Progenitor cell of endocrine pancreas (in vitro differentiated cells): ENCODE results near the gene STARD13. TPM values are rescaled to one million over a fixed set of nuclear protein-coding genes. Genes with fewer than 3 reads are reported as not detected.

Experiments used
- DNase-seq: peaks from one replicate; pipeline ENCODE4 v3.0.0; 2021; ENCODE audit warnings: low spot score; ENCODE audit not compliant: unreplicated experiment
- H3K27ac Mint-ChIP-seq: 2 replicates; pipeline ENCODE4 v1.8.0; 2021; ENCODE audit warnings: mild to moderate bottlenecking, moderate library complexity, mixed read lengths
- H3K27me3 Mint-ChIP-seq: 2 replicates; pipeline ENCODE4 v1.8.0; 2021; ENCODE audit warnings: mixed read lengths
- H3K36me3 Mint-ChIP-seq: 2 replicates; pipeline ENCODE4 v1.8.0; 2022; ENCODE audit warnings: mixed read lengths; ENCODE audit not compliant: insufficient read depth
- H3K4me1 Mint-ChIP-seq: 2 replicates; pipeline ENCODE4 v1.8.0; 2021; ENCODE audit warnings: low read depth, mixed read lengths
- H3K4me3 Mint-ChIP-seq: 2 replicates; pipeline ENCODE4 v1.8.0; 2021; ENCODE audit warnings: low read depth, mild to moderate bottlenecking, moderate library complexity, mixed read lengths
- H3K9me3 Mint-ChIP-seq: 2 replicates; pipeline ENCODE4 v1.8.0; 2021; ENCODE audit warnings: low read depth, mixed read lengths
- long read RNA-seq: library from polyadenylated mRNA; unstranded; transcript quantifications from one replicate; pipeline ENCODE4 v2.0.0, GENCODE V29; 2020
- total RNA-seq: library from RNA; stranded (reverse); gene quantifications from 2 replicates; pipeline ENCODE4 v1.2.1, GENCODE V29; 2021
- TF ChIP-seq, protein P1 (sequence below): fragments of 200-600 bp; sonication (generic); IDR thresholded peaks from one replicate; pipeline ENCODE4 v1.5.0; 2021; ENCODE audit warnings: antibody characterized with exemption, mild to moderate bottlenecking; ENCODE audit not compliant: unreplicated experiment

STARD13 gene, protein sequence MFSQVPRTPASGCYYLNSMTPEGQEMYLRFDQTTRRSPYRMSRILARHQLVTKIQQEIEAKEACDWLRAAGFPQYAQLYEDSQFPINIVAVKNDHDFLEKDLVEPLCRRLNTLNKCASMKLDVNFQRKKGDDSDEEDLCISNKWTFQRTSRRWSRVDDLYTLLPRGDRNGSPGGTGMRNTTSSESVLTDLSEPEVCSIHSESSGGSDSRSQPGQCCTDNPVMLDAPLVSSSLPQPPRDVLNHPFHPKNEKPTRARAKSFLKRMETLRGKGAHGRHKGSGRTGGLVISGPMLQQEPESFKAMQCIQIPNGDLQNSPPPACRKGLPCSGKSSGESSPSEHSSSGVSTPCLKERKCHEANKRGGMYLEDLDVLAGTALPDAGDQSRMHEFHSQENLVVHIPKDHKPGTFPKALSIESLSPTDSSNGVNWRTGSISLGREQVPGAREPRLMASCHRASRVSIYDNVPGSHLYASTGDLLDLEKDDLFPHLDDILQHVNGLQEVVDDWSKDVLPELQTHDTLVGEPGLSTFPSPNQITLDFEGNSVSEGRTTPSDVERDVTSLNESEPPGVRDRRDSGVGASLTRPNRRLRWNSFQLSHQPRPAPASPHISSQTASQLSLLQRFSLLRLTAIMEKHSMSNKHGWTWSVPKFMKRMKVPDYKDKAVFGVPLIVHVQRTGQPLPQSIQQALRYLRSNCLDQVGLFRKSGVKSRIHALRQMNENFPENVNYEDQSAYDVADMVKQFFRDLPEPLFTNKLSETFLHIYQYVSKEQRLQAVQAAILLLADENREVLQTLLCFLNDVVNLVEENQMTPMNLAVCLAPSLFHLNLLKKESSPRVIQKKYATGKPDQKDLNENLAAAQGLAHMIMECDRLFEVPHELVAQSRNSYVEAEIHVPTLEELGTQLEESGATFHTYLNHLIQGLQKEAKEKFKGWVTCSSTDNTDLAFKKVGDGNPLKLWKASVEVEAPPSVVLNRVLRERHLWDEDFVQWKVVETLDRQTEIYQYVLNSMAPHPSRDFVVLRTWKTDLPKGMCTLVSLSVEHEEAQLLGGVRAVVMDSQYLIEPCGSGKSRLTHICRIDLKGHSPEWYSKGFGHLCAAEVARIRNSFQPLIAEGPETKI
- 11.6 and 11.7 TPM in 2 replicates for total RNA-seq
- long read RNA-seq, full-length matches to known transcripts, result 4 of 14 reads
- long read RNA-seq, partial matches to known transcripts, result 4 of 14 reads
- long read RNA-seq, other reads (novel, unspliced or antisense), result 6 of 14 reads

- TF ChIP-seq, protein P1, sequence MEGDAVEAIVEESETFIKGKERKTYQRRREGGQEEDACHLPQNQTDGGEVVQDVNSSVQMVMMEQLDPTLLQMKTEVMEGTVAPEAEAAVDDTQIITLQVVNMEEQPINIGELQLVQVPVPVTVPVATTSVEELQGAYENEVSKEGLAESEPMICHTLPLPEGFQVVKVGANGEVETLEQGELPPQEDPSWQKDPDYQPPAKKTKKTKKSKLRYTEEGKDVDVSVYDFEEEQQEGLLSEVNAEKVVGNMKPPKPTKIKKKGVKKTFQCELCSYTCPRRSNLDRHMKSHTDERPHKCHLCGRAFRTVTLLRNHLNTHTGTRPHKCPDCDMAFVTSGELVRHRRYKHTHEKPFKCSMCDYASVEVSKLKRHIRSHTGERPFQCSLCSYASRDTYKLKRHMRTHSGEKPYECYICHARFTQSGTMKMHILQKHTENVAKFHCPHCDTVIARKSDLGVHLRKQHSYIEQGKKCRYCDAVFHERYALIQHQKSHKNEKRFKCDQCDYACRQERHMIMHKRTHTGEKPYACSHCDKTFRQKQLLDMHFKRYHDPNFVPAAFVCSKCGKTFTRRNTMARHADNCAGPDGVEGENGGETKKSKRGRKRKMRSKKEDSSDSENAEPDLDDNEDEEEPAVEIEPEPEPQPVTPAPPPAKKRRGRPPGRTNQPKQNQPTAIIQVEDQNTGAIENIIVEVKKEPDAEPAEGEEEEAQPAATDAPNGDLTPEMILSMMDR, result peak; percentile 41
- H3K27ac Mint-ChIP-seq, result peak within 1 kb of the TSS; percentile 96
- peak within 1 kb of the TSS; percentile 83 for H3K4me3 Mint-ChIP-seq
- H3K27me3 Mint-ChIP-seq, result peaks cover 10% of the 10 kb centered on the region
- H3K9me3 Mint-ChIP-seq, result no peaks in the 10 kb centered on the region
- DNase-seq, result peak; percentile 74
- no peaks in the 10 kb centered on the region for H3K36me3 Mint-ChIP-seq
- H3K4me1 Mint-ChIP-seq, result peaks cover 17% of the 10 kb centered on the region
Measured at GRCh38 chr13:33285420-33286124, at the start of gene STARD13. Gene STARD13 (minus strand): TSS chr13:33285755. CDS start chr13:33285638, 117 bp downstream.

GRCh38 chr13:33334831-33335230 lies 49.3 kb upstream of the STARD13 start:
- Mint-ChIP-seq H3K27ac (no peak overlapping the region), H3K4me3 (no peak overlapping the region), H3K36me3 (no peaks in the 10 kb centered on the region), H3K4me1 (no peaks in the 10 kb centered on the region), H3K9me3 (no peaks in the 10 kb centered on the region), H3K27me3 (peaks cover 6% of the 10 kb centered on the region)
- DNase-seq, result no peak
- TF ChIP-seq, protein P1, result no peak

DNA sequence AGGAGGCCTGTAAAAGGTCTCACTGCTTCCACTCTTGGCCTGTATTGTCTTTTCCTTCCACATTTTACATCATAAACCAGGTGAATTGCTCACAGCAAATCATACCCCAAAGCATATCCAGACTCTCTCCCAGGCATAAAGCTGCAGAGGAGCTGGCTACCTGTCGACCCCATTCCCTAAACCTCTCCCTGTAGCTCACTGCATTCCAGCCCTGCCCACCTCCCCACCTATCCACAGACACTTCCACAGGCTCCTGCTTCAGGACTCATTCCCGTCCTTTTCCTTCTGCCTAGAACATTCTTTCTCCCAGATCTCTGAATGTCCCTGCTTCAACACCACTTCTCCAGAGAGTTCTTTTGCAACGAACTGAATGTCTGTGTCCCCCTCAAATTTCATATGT lies 46.4 kb upstream of the STARD13 start:
- H3K27ac Mint-ChIP-seq, result no peak overlapping the region
- DNase-seq, result no peak
- H3K36me3 Mint-ChIP-seq, result no peaks in the 10 kb centered on the region
- TF ChIP-seq, protein P1, result no peak
- H3K4me3 Mint-ChIP-seq, result no peak overlapping the region
- peaks cover 6% of the 10 kb centered on the region for H3K27me3 Mint-ChIP-seq
- no peaks in the 10 kb centered on the region for H3K9me3 Mint-ChIP-seq
- H3K4me1 Mint-ChIP-seq, result no peaks in the 10 kb centered on the region

DNA sequence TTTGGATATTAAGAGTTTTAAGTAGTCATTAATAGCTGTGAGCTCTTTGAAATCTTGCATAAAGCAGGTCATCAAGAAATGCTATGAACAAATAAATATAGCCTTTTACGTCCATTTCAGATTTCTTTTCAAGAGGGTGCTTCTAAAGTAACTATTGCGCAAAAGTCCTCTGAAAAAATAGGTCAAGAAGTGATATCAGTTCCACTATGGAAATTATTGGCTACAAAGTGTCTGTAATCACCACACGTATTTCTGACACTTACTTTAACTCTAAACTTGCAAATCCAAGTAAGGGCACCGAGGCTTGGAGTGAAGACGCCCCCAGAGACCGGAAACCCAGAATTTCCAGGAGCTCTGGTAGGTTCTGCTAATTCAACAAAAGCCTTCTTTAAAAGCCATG lies 44.9 kb upstream of the STARD13 start:
- TF ChIP-seq, protein P1, result no peak
- no peaks in the 10 kb centered on the region for H3K36me3 Mint-ChIP-seq
- peaks cover 3% of the 10 kb centered on the region for H3K4me1 Mint-ChIP-seq
- peaks cover 6% of the 10 kb centered on the region for H3K27me3 Mint-ChIP-seq
- no peak for DNase-seq
- no peaks in the 10 kb centered on the region for H3K9me3 Mint-ChIP-seq
- H3K4me3 Mint-ChIP-seq, result no peak overlapping the region
- H3K27ac Mint-ChIP-seq, result no peak overlapping the region
